Measurements from ENCODE around the gene ASCC3.
A peak's percentile ranks its signal among the peaks of the same experiment; 100 is the strongest.

The ASCC3 gene

GRCh38 chr6:100701728-100702127 is 179.4 kb downstream of the ASCC3 start:
- Histone ChIP-seq H4K8ac (ENCODE audit: low read length) (no peak overlapping the region), H4K91ac (ENCODE audit: low read length) (no peak overlapping the region), H3K36me3 (ENCODE audit: control insufficient read depth in 1 of 2, insufficient read depth in 2 of 2, low read depth in 1 of 2, low read length in 2 of 2) (peaks cover 8 to 28% of the 10 kb centered on the region in 2 experiments), H2BK12ac (ENCODE audit: low read length in 2 of 2) (no peak overlapping the region), H3K27me3 (ENCODE audit: control insufficient read depth in 1 of 2, insufficient read depth in 1 of 2, low read length in 2 of 2) (no peaks in the 10 kb centered on the region), H3K4me1 (ENCODE audit: control insufficient read depth, insufficient read depth, low read depth, low read length) (no peaks in the 10 kb centered on the region), H3K23ac (ENCODE audit: low read length in 2 of 2) (no peak overlapping the region), H2BK120ac (ENCODE audit: low read depth, low read length) (no peak overlapping the region), H2BK15ac (ENCODE audit: low read depth, poor library complexity, severe bottlenecking) (no peak overlapping the region), H2AK5ac (ENCODE audit: low read length, severe bottlenecking) (no peak overlapping the region), H2AFZ (ENCODE audit: low read depth, low read length) (no peak overlapping the region), H3K4ac (ENCODE audit: low read depth in 1 of 2, low read length in 2 of 2) (no peak overlapping the region), H3K27ac (ENCODE audit: low read length, poor library complexity, severe bottlenecking) (no peak overlapping the region), H3K18ac (ENCODE audit: low read depth in 1 of 2, low read length in 2 of 2) (no peak overlapping the region), H2BK5ac (ENCODE audit: low read depth, low read length, poor library complexity, severe bottlenecking) (no peak overlapping the region), H3K9ac (ENCODE audit: low read length) (no peak overlapping the region), H3K14ac (ENCODE audit: low read length in 2 of 2) (no peak overlapping the region), H3K9me3 (ENCODE audit: control insufficient read depth, low read length) (peaks cover 6% of the 10 kb centered on the region), H3K79me1 (replicated peaks; ENCODE audit: low read length, poor library complexity, severe bottlenecking) (peaks cover 12% of the 10 kb centered on the region), H3K4me3 (ENCODE audit: insufficient read depth in 1 of 2, low read depth in 1 of 2, low read length in 2 of 2) (no peak overlapping the region), H3K4me2 (ENCODE audit: low read length, poor library complexity, severe bottlenecking) (no peak overlapping the region)
- 94% methylated on average over 2 of the region's 2 CpGs for WGBS
- DNase-seq = no peak

GRCh38 chr6:100700009-100700408 is 181.1 kb downstream of the ASCC3 start:
- WGBS = 93% methylated on average over 3 of the region's 3 CpGs

GRCh38 chr6:100695445-100695844 is 185.7 kb downstream of the ASCC3 start:
- Histone ChIP-seq H3K4me2 (ENCODE audit: low read length, poor library complexity, severe bottlenecking) (no peak overlapping the region), H2BK15ac (ENCODE audit: low read depth, poor library complexity, severe bottlenecking) (no peak overlapping the region), H4K91ac (ENCODE audit: low read length) (no peak overlapping the region), H3K18ac (ENCODE audit: low read depth in 1 of 2, low read length in 2 of 2) (no peak overlapping the region), H3K14ac (ENCODE audit: low read length in 2 of 2) (no peak overlapping the region), H2BK5ac (ENCODE audit: low read depth, low read length, poor library complexity, severe bottlenecking) (no peak overlapping the region), H3K9me3 (ENCODE audit: control insufficient read depth, low read length) (peaks cover 6% of the 10 kb centered on the region), H3K4ac (ENCODE audit: low read depth in 1 of 2, low read length in 2 of 2) (peak overlapping the region in 1 of 2 experiments; percentile 41), H3K79me1 (replicated peaks; ENCODE audit: low read length, poor library complexity, severe bottlenecking) (peaks cover 8% of the 10 kb centered on the region), H2BK12ac (ENCODE audit: low read length in 2 of 2) (no peak overlapping the region), H2BK120ac (ENCODE audit: low read depth, low read length) (no peak overlapping the region), H3K36me3 (ENCODE audit: control insufficient read depth in 1 of 2, insufficient read depth in 2 of 2, low read depth in 1 of 2, low read length in 2 of 2) (peaks cover 7 to 15% of the 10 kb centered on the region in 2 experiments), H3K23ac (ENCODE audit: low read length in 2 of 2) (no peak overlapping the region), H3K27me3 (ENCODE audit: control insufficient read depth in 1 of 2, insufficient read depth in 1 of 2, low read length in 2 of 2) (no peaks in the 10 kb centered on the region), H3K27ac (ENCODE audit: low read length, poor library complexity, severe bottlenecking) (no peak overlapping the region), H2AFZ (ENCODE audit: low read depth, low read length) (no peak overlapping the region), H3K4me3 (ENCODE audit: insufficient read depth in 1 of 2, low read depth in 1 of 2, low read length in 2 of 2) (no peak overlapping the region), H4K8ac (ENCODE audit: low read length) (no peak overlapping the region), H3K4me1 (ENCODE audit: control insufficient read depth, insufficient read depth, low read depth, low read length) (no peaks in the 10 kb centered on the region), H2AK5ac (ENCODE audit: low read length, severe bottlenecking) (no peak overlapping the region), H3K9ac (ENCODE audit: low read length) (no peak overlapping the region)
- no peak for DNase-seq
- WGBS = 80% methylated on average over 1 of the region's 1 CpG

More at GRCh38 chr6:100700009-100700408, 181.1 kb downstream of the ASCC3 start:
- Histone ChIP-seq H2AFZ (ENCODE audit: low read depth, low read length) (no peak overlapping the region), H3K36me3 (ENCODE audit: control insufficient read depth in 1 of 2, insufficient read depth in 2 of 2, low read depth in 1 of 2, low read length in 2 of 2) (peaks cover 8 to 28% of the 10 kb centered on the region in 2 experiments), H3K4me1 (ENCODE audit: control insufficient read depth, insufficient read depth, low read depth, low read length) (no peaks in the 10 kb centered on the region), H3K79me1 (replicated peaks; ENCODE audit: low read length, poor library complexity, severe bottlenecking) (peaks cover 14% of the 10 kb centered on the region), H2BK5ac (ENCODE audit: low read depth, low read length, poor library complexity, severe bottlenecking) (no peak overlapping the region), H3K18ac (ENCODE audit: low read depth in 1 of 2, low read length in 2 of 2) (no peak overlapping the region), H3K23ac (ENCODE audit: low read length in 2 of 2) (no peak overlapping the region), H3K27ac (ENCODE audit: low read length, poor library complexity, severe bottlenecking) (no peak overlapping the region), H3K4me3 (ENCODE audit: insufficient read depth in 1 of 2, low read depth in 1 of 2, low read length in 2 of 2) (no peak overlapping the region), H3K14ac (ENCODE audit: low read length in 2 of 2) (no peak overlapping the region), H3K4ac (ENCODE audit: low read depth in 1 of 2, low read length in 2 of 2) (no peak overlapping the region), H3K9me3 (ENCODE audit: control insufficient read depth, low read length) (peaks cover 6% of the 10 kb centered on the region), H2BK12ac (ENCODE audit: low read length in 2 of 2) (no peak overlapping the region), H4K8ac (ENCODE audit: low read length) (no peak overlapping the region), H3K4me2 (ENCODE audit: low read length, poor library complexity, severe bottlenecking) (no peak overlapping the region), H2BK15ac (ENCODE audit: low read depth, poor library complexity, severe bottlenecking) (no peak overlapping the region), H3K9ac (ENCODE audit: low read length) (no peak overlapping the region), H2BK120ac (ENCODE audit: low read depth, low read length) (no peak overlapping the region), H2AK5ac (ENCODE audit: low read length, severe bottlenecking) (no peak overlapping the region), H3K27me3 (ENCODE audit: control insufficient read depth in 1 of 2, insufficient read depth in 1 of 2, low read length in 2 of 2) (no peaks in the 10 kb centered on the region), H4K91ac (ENCODE audit: low read length) (no peak overlapping the region)
- no peak for DNase-seq

GRCh38 chr6:100693249-100693927 is 187.7 kb downstream of the ASCC3 start:
- WGBS = 83% methylated on average over 1 of the region's 1 CpG
- Histone ChIP-seq H3K4me1 (ENCODE audit: control insufficient read depth, insufficient read depth, low read depth, low read length) (no peaks in the 10 kb centered on the region), H2BK12ac (ENCODE audit: low read length in 2 of 2) (no peak overlapping the region), H3K36me3 (ENCODE audit: control insufficient read depth in 1 of 2, insufficient read depth in 2 of 2, low read depth in 1 of 2, low read length in 2 of 2) (peaks cover 0 to 15% of the 10 kb centered on the region in 2 experiments), H2BK15ac (ENCODE audit: low read depth, poor library complexity, severe bottlenecking) (no peak overlapping the region), H3K4ac (ENCODE audit: low read depth in 1 of 2, low read length in 2 of 2) (no peak overlapping the region), H3K9ac (ENCODE audit: low read length) (no peak overlapping the region), H4K91ac (ENCODE audit: low read length) (no peak overlapping the region), H3K23ac (ENCODE audit: low read length in 2 of 2) (no peak overlapping the region), H3K79me1 (replicated peaks; ENCODE audit: low read length, poor library complexity, severe bottlenecking) (peaks cover 2% of the 10 kb centered on the region), H2AFZ (ENCODE audit: low read depth, low read length) (no peak overlapping the region), H2BK120ac (ENCODE audit: low read depth, low read length) (no peak overlapping the region), H2AK5ac (ENCODE audit: low read length, severe bottlenecking) (no peak overlapping the region), H4K8ac (ENCODE audit: low read length) (no peak overlapping the region), H3K4me3 (ENCODE audit: insufficient read depth in 1 of 2, low read depth in 1 of 2, low read length in 2 of 2) (no peak overlapping the region), H3K18ac (ENCODE audit: low read depth in 1 of 2, low read length in 2 of 2) (no peak overlapping the region), H3K4me2 (ENCODE audit: low read length, poor library complexity, severe bottlenecking) (no peak overlapping the region), H3K27me3 (ENCODE audit: control insufficient read depth in 1 of 2, insufficient read depth in 1 of 2, low read length in 2 of 2) (no peaks in the 10 kb centered on the region), H3K14ac (ENCODE audit: low read length in 2 of 2) (no peak overlapping the region), H2BK5ac (ENCODE audit: low read depth, low read length, poor library complexity, severe bottlenecking) (no peak overlapping the region), H3K27ac (ENCODE audit: low read length, poor library complexity, severe bottlenecking) (no peak overlapping the region), H3K9me3 (ENCODE audit: control insufficient read depth, low read length) (no peaks in the 10 kb centered on the region)
- DNase-seq = no peak

Data from mesenchymal stem cell (in vitro differentiated cells and primary cell).